ENCODE measurements around the gene LTBP1.

Gene LTBP1

GRCh38 chr2:33238111-33238510, 291.4 kb downstream of the LTBP1 start:
- no peak for DNase-seq

GRCh38 chr2:33240178-33240577, 293.4 kb downstream of the LTBP1 start:
- DNase-seq, result no peak

GRCh38 chr2:33241072-33241471, 294.3 kb downstream of the LTBP1 start:
- DNase-seq, result no peak

DNA sequence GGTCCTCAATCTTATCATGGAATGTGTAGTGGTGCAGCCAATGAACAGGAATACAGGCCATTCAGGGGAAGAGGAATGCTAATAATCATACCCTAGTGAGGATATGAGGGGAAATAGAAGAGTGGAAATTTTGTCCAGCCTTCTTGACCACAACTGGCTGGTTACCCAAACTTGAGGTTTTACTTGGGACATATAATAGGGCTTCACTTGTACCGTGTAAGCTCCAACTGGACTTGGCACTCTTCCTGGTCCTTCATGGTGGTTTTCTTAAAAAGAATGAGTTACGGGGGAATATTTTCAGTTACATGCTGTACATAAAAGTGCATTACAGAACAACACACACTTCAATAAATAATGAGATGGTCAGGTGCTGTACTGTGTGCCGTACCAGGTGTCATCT, 294.8 kb downstream of the LTBP1 start:
- DNase-seq, result no peak

- DNase-seq, result no peak
These were observed 296.1 kb downstream of the LTBP1 start for GRCh38 chr2:33242845-33243244.

DNA sequence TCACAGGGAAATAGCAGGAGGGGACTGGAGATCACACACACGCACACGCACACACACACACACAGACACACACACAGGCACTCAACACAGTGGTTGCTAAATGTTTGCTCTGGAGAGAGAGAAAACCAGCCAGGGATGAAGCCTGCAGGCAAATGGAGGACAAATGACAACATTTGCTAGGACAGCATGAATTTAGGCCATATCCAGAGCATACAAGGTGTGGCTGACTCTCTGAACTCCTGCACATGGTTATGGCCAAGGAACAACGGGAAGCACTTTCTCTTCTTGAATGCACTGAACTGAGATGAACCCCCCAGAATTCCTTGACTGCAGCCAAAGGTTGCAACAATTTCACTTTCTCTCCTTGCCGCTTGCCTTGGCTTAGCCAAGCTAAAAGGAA, 299.7 kb downstream of the LTBP1 start:
- DNase-seq, result no peak

DNA sequence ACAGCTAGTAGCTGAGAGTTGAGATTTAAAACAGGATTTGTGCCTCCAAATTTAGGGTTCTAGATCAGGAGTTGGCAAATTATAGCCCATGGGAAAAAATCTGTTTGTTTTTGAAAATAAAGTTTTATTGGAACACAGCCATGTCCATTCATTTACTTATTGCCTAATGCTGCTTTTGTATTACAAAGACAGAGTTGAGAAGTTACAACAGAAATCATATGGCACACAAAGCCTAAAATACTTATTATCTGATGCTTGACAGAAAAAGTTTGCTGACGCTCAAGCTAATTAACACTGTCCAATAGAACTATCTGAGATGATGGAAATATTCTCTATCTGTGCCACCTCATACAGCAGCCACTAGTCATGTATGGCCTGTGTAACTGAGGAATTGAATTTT, 300.6 kb downstream of the LTBP1 start:
- no peak for DNase-seq

DNA sequence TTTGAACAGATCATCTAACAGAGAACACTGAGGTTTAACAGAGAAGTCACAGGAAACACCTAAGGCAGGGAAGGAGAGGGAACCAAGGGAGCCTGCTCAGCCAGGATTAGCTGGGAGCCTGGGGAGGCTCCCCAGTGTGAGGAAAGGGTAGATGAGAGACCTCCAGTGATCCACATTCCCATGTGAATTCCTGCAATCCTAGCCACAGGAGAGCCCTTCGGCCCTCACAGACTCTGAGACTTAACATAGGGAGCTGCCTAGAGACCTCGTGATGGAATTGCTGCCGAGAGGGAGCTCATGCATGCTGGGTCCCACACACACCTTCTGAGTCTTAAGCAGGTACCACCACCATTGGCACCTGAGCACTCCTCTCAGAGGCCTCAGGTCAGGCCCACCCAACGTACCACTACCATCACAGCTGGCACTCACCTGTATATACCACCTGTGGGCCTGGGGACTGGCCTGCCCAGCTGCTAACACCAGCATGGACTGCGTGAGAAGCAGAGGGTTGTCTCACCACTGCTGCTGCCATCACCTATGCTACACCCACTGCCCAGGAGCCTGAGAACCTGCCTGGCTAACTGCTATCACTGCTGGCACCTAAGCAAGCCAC, 303.8 kb downstream of the LTBP1 start:
- DNase-seq, result no peak

GRCh38 chr2:33256162-33256755, 309.5 kb downstream of the LTBP1 start:
- no peak for DNase-seq

DNA sequence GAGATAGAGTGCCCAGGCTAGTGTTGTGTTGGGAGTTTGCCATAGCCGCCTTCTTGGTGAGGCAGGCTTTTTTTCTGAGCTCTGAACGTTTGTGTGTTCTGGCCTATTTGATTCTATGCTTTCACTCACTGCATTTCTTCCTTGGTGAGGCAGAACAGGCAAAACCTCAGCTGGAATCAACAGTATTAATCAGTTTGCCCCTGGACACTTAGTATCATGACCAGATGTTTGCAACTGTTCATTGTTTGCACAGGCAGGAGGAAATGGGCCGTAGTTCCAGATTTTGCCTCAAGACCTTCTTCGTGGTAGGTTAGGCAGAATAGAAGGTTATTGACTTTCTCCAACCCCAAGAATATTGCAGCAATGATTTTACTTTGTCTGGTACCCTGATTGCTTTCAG, 311.6 kb downstream of the LTBP1 start:
- no peak for DNase-seq

GRCh38 chr2:33262097-33262496, 315.3 kb downstream of the LTBP1 start:
- DNase-seq, result no peak

- no peak for DNase-seq
These were observed 318.0 kb downstream of the LTBP1 start for GRCh38 chr2:33264766-33265165.

- DNase-seq, result no peak
These were observed 319.0 kb downstream of the LTBP1 start for GRCh38 chr2:33265584-33266338.

DNA sequence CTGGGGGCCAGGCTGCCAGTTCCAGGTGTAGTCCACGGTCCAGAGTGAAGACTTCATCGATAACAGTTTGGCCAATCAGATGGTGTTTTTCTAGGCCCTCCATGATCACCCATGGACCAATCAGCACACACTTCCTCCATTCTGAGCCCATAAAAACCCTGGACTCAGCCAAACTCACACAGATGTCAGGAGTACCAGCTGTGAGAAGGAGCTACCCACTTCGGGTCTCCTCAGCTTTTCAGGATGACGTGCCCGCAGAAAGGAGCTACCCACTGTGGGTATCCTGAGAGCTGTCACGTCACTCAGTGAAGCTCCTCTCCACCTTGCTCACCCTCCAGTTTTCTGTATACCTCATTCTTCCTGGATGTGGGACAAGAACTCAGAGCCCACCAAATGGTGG, 319.7 kb downstream of the LTBP1 start:
- no peak for DNase-seq

DNA sequence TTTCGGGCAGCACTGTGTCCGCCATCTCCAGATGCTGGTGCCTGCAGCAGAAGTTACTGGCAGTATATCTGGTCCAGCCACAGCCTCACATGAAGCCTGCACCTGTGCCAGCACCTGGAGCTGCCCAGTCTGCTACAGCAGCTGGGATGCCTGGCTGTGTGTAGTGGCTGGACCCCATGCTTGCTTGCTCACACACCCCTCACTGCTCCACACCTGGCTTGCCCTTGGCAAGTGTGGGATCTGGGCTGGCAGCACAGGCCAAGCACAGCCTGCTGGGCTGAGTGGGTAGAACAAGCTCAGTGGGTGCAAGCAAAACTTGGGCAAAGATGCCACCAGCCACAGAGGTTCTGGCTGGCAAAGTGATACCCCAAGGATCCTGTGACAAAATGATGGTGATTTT, 320.3 kb downstream of the LTBP1 start:
- DNase-seq, result no peak

- DNase-seq, result no peak
These were observed 321.0 kb downstream of the LTBP1 start for GRCh38 chr2:33267756-33268155.

DNA sequence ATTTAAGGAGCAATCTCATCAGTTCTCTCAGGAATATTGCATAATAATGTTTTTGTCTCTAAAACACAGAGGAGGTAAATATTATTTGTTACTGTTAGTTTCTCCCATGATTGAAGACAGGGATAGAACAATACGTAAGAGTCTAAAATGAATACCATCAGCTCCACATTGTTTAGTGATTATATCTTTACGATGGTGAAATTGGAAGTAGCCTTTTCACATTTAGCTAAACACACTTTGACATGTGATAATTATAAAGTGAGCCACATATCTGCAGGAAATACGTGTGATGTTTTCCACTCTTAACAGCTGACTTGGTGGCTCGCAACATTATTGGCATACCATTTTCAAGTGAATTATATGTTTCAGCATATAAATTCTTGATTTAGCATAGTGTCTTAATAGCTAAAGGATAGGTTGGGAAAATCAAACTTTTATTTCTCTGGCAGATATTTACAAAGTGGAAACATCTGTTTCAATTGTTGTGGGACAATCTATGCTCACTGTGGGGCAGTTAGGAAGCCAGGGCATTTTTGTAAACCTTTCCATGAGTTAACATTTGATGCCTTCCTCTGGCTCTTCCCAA, 321.6 kb downstream of the LTBP1 start:
- no peak for DNase-seq

DNA sequence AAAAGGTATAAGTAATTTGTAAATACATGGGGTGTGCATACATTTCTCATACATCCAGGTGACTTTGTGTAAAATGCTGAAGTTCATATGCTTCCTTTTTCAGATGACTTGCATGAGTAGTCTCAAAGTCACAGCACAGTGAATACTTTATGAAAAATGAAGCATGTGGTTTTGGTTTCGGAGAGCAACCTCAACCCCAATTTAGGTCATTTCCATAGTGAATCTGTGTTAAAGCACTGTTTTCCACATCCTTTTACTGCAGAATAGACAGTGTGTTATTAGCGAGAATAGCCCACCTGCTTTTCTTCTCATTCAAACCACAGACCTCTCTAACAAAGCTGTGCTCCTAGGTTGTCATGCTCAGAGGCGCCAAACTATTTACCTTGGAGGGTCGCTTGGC, 325.2 kb downstream of the LTBP1 start:
- no peak for DNase-seq

DNA sequence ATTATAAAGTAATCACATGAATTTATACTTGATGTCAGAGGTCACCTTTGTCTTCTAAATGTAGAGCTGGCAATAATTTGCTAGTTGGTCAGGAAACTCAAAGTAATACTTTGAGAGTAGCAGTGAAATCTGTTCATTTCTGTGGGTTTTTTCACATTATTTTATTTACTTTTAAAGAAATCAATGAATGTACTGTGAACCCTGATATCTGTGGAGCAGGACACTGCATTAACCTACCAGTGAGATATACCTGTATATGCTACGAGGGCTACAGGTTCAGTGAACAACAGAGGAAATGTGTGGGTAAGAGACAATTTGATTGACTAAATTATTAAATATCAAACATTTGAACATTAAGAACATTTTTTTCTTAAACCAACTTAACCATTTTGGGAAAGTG, 326.7 kb downstream of the LTBP1 start:
- DNase-seq, result no peak

- DNase-seq, result no peak
These were observed 327.8 kb downstream of the LTBP1 start for GRCh38 chr2:33274524-33274923.

GRCh38 chr2:33275689-33276444, 329.1 kb downstream of the LTBP1 start:
- no peak for DNase-seq

GRCh38 chr2:33277002-33277426, 330.3 kb downstream of the LTBP1 start:
- no peak for DNase-seq

GRCh38 chr2:33278245-33278943, 331.6 kb downstream of the LTBP1 start:
- no peak for DNase-seq
